Skeletal muscle tissue (tissue), 4 donors: ENCODE results near the gene CCER1. TPM values are rescaled to one million over a fixed set of nuclear protein-coding genes. Genes with fewer than 3 reads are reported as not detected.

Experiments
- H3K27ac ChIP-seq: one replicate; pipeline ENCODE4 v1.7.0; 2013; ENCODE audit warnings: mild to moderate bottlenecking, low read depth, low read length, inconsistent platforms
- H3K27me3 ChIP-seq, 3 donors: one replicate each; pipeline ENCODE4 v1.7.0; 2013; ENCODE audit warnings: low read length in 3 of 3; ENCODE audit not compliant: control insufficient read depth in 3 of 3, insufficient read depth in 3 of 3
- H3K36me3 ChIP-seq, 3 donors: one replicate each; pipeline ENCODE4 v1.7.0; 2013; ENCODE audit warnings: low read length in 3 of 3; ENCODE audit not compliant: control insufficient read depth in 3 of 3, insufficient read depth in 3 of 3
- H3K4me1 ChIP-seq, 3 donors: one replicate each; pipeline ENCODE4 v1.7.0; 2013; ENCODE audit warnings: low read length in 3 of 3, mild to moderate bottlenecking in 3 of 3; ENCODE audit not compliant: control insufficient read depth in 3 of 3, insufficient read depth in 3 of 3
- H3K4me3 ChIP-seq, 3 donors: one replicate each; pipeline ENCODE4 v1.7.0; 2013; ENCODE audit warnings: low read length in 3 of 3
- H3K9ac ChIP-seq, 3 donors: one replicate each; pipeline ENCODE4 v1.7.0; 2013; ENCODE audit warnings: low read length in 3 of 3, mild to moderate bottlenecking in 3 of 3, moderate library complexity in 2 of 3, low read depth in 1 of 3
- H3K9me3 ChIP-seq, 3 donors: one replicate each; pipeline ENCODE4 v1.7.0; 2013; ENCODE audit warnings: low read length in 3 of 3; ENCODE audit not compliant: control insufficient read depth in 3 of 3
- total RNA-seq: library from RNA; depleted of rRNA; stranded (reverse); fragments of >200 nt; gene quantifications from one replicate; pipeline ENCODE4 v1.2.3, GENCODE V29; 2014
- donor health status: Osteomylitis.

The CCER1 gene
- total RNA-seq, 1 donor from 2014 or later = not detected

DNA sequence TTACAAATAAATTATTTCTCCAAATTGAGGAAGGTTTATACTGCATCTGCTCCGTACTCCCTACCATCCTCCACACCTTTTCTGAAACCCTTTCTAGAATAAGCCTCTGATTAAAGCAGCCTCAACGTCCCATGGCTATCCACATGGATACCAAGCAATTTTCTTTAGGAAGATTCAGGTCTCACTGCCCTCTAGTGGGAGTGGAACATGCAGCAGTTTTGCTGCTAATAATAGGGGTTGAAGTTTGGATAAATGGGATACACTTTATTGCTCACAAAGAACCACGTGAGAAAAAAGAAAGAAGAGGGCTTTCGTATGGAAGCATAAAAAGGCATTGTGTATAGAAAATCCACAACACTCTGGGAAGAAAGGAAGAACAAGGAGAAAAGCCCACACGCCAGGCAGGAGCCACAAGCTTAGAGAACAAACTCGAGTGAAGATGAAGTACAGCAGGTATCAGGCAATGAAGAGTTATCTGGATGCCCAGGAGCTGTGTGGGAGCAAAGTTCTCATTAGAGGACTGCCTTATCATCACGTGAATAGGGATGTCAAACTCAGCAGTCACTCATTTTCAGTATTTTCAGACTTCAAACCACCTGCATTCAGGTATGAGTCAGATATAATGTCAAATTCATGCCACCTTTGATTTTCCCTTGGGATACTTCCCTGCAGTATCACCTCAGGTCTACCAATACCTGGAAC lies 45.8 kb downstream of the CCER1 start:
- Histone ChIP-seq H3K27ac (no peak overlapping the region), H3K27me3 (no peaks in the 10 kb centered on the region), H3K9me3 (no peaks in the 10 kb centered on the region), H3K36me3 (no peaks in the 10 kb centered on the region), H3K4me3 (no peak overlapping the region), H3K4me1 (no peaks in the 10 kb centered on the region), H3K9ac (no peak overlapping the region)

- Histone ChIP-seq H3K4me3 (no peak overlapping the region), H3K27me3 (no peaks in the 10 kb centered on the region), H3K9ac (no peak overlapping the region), H3K9me3 (no peaks in the 10 kb centered on the region), H3K4me1 (no peaks in the 10 kb centered on the region), H3K36me3 (no peaks in the 10 kb centered on the region), H3K27ac (no peak overlapping the region)
These were observed 46.5 kb downstream of the CCER1 start for GRCh38 chr12:90908465-90908864.

DNA sequence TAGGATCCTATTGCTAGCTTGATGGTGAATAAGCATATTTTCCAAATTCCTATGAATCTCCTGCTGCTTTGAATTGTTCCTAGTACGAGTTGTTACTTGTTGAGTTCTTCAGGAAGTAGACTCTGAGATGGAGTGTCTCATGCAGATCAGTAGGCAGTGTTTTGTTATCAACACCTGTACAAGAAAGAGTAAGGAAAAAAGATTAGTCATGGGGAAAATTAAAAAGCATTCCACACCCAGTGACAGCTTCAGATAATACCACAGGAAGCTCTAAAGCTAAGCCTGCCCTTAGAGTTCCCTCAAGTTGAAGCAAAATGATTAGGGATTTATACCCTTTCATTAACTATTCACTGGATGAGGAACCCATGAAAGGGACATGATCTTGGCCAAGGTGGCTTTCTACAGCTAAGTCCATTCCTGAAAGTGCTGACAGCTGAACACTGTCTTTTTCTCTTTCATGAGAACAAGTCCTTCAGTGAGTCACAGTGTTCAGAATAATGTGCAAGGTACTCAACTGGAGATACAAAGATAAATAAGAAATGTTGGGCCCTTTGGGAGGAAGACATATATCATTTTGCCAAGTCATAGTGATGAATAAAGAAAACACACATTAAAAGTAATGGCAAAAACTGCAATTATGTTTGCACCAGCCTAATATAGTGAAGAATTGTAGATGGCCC lies 49.1 kb downstream of the CCER1 start:
- Histone ChIP-seq H3K36me3 (no peaks in the 10 kb centered on the region), H3K27ac (no peak overlapping the region), H3K9me3 (no peaks in the 10 kb centered on the region), H3K9ac (no peak overlapping the region), H3K4me1 (no peaks in the 10 kb centered on the region), H3K4me3 (no peak overlapping the region), H3K27me3 (no peaks in the 10 kb centered on the region)

- no peaks in the 10 kb centered on the region for H3K4me1 ChIP-seq
- no peak overlapping the region for H3K4me3 ChIP-seq
- H3K36me3 ChIP-seq = no peaks in the 10 kb centered on the region
- H3K9ac ChIP-seq = no peak overlapping the region
- H3K9me3 ChIP-seq = no peaks in the 10 kb centered on the region
- no peaks in the 10 kb centered on the region for H3K27me3 ChIP-seq
- no peak overlapping the region for H3K27ac ChIP-seq
These were observed 52.4 kb downstream of the CCER1 start for GRCh38 chr12:90902596-90902995.

Other genes with a start within 250 kb of the CCER1 start
- gene EPYC, start 49.8 kb upstream of the CCER1 start, total RNA-seq = 0.52 TPM
- gene KERA, start 102.8 kb upstream of the CCER1 start, total RNA-seq = 56.4 TPM
- 396 TPM for gene LUM, start 156.3 kb upstream of the CCER1 start, total RNA-seq
- gene DCN, start 227.6 kb upstream of the CCER1 start, total RNA-seq = 688 TPM